Common myeloid progenitor, CD34-positive (primary cell): ENCODE results near the gene P2RX1.

ENCODE experiments used
- CTCF ChIA-PET: fragments of 350-600 bp; sonication (Branson Sonifier 250); formaldehyde crosslinking; loops from one replicate; lab custom pipeline; 2021; ENCODE audit warnings: antibody characterized with exemption; lab: Charles Lee
- POLR2A ChIA-PET: fragments of 350-600 bp; sonication (Branson Sonifier 250); formaldehyde crosslinking; loops from one replicate; lab custom pipeline; 2021; ENCODE audit warnings: antibody characterized with exemption; lab: Charles Lee
- DNase-seq, 3 donors: peaks; one replicate each; pipeline versions ENCODE4 v3.0.0 to v3.0.0-alpha.2; 2013
- H3K27ac ChIP-seq, 2 experiments: 1 replicate in 1 of 2; 2 replicates in 1 of 2; pipeline ENCODE4 v1.7.0; 2013; ENCODE audit warnings: inconsistent platforms in 2 of 2, low read length in 2 of 2, mild to moderate bottlenecking in 2 of 2, low read depth in 1 of 2, moderate library complexity in 1 of 2; ENCODE audit not compliant: severe bottlenecking in 2 of 2, insufficient read depth in 1 of 2, poor library complexity in 1 of 2
- H3K27me3 ChIP-seq, 5 experiments: replicated peaks in 2 of 5; 1 replicate in 3 of 5; 2 replicates in 2 of 5; pipeline versions ENCODE4 v1.6.1 to v1.7.0; 2013; ENCODE audit warnings: low read length in 4 of 5, mild to moderate bottlenecking in 2 of 5, moderate library complexity in 2 of 5, inconsistent platforms in 1 of 5; ENCODE audit not compliant: insufficient read depth in 5 of 5, control insufficient read depth in 4 of 5
- H3K36me3 ChIP-seq, 4 experiments: 1 replicate in 2 of 4; 2 replicates in 2 of 4; pipeline versions ENCODE4 v1.6.1 to v1.7.0; 2013; ENCODE audit warnings: low read length in 3 of 4, control low read depth in 1 of 4, mild to moderate bottlenecking in 1 of 4; ENCODE audit not compliant: control insufficient read depth in 4 of 4, insufficient read depth in 4 of 4
- H3K4me1 ChIP-seq, 4 experiments: 1 replicate in 3 of 4; 2 replicates in 1 of 4; pipeline versions ENCODE4 v1.6.1 to v1.7.1; 2013; ENCODE audit warnings: low read length in 3 of 4, mild to moderate bottlenecking in 3 of 4, control low read depth in 1 of 4, inconsistent platforms in 1 of 4, moderate library complexity in 1 of 4; ENCODE audit not compliant: control insufficient read depth in 4 of 4, insufficient read depth in 4 of 4; ENCODE audit errors: control extremely low read depth in 1 of 4
- H3K4me3 ChIP-seq, 7 experiments: 1 replicate in 4 of 7; 2 replicates in 3 of 7; pipeline versions ENCODE4 v1.5.1 to v1.7.0; 2013; ENCODE audit warnings: mild to moderate bottlenecking in 7 of 7, low read length in 6 of 7, moderate library complexity in 6 of 7, inconsistent platforms in 2 of 7, low read depth in 2 of 7, control low read depth in 1 of 7; ENCODE audit not compliant: insufficient read depth in 4 of 7, control insufficient read depth in 1 of 7; ENCODE audit errors: extremely low read depth in 1 of 7
- H3K9me3 ChIP-seq, 5 experiments: 1 replicate in 4 of 5; 2 replicates in 1 of 5; pipeline versions ENCODE4 v1.6.1 to v1.7.1; 2013; ENCODE audit warnings: low read length in 4 of 5, mild to moderate bottlenecking in 2 of 5, inconsistent platforms in 1 of 5, low read depth in 1 of 5, moderate library complexity in 1 of 5; ENCODE audit not compliant: control insufficient read depth in 4 of 5, insufficient read depth in 2 of 5; ENCODE audit errors: control extremely low read depth in 1 of 5
- WGBS: methylation state at CpG from one replicate; pipeline ENCODE4 v1.1.5; 2013; ENCODE audit not compliant: insufficient coverage; 5-methylcytosine and 5-hydroxymethylcytosine counted together

P2RX1 gene

GRCh38 chr17:3903881-3904290 lies 12.4 kb downstream of the P2RX1 start:
- ChIA-PET POLR2A (interaction anchor here (1.6 to 1.8 kb wide), 2 partner anchors 10 to 12 kb away, joined by 5 to 9 read pairs; partner anchors contain the start of genes CAMKK1 and P2RX1), CTCF (interaction anchor here (0.8 to 2.9 kb wide), 6 partner anchors 9 to 169 kb away, joined by 3 to 14 read pairs (median 5); partner anchors contain the start of gene CAMKK1)
- peaks cover under 1 to 44% (median 30%) of the 10 kb centered on the region in 4 experiments for H3K36me3 ChIP-seq
- no peak for DNase-seq
- no peak overlapping the region for H3K27ac ChIP-seq
- no peaks in the 10 kb centered on the region for H3K9me3 ChIP-seq
- peak overlapping the region in 2 of 7 experiments; percentile 43 to 48 for H3K4me3 ChIP-seq
- WGBS = 94% methylated on average over 21 of the region's 21 CpGs
- H3K4me1 ChIP-seq = peaks cover 0 to 20% (median 12%) of the 10 kb centered on the region in 4 experiments
- no peaks in the 10 kb centered on the region for H3K27me3 ChIP-seq

- CTCF ChIA-PET = interaction anchor here (1.2 to 2.9 kb wide), 6 partner anchors 9 to 168 kb away, joined by 3 to 14 read pairs (median 6); partner anchors contain the start of gene CAMKK1
- POLR2A ChIA-PET = no interaction called here
Measured at GRCh38 chr17:3903051-3903825, 13.0 kb downstream of the P2RX1 start.

GRCh38 chr17:3900646-3901045 lies 15.6 kb downstream of the P2RX1 start:
- H3K27ac ChIP-seq = no peak overlapping the region
- peaks cover 0 to 20% (median 12%) of the 10 kb centered on the region in 4 experiments for H3K4me1 ChIP-seq
- 98% methylated on average over 3 of the region's 6 CpGs for WGBS
- peaks cover 2 to 52% (median 35%) of the 10 kb centered on the region in 4 experiments for H3K36me3 ChIP-seq
- no peak overlapping the region for H3K4me3 ChIP-seq
- CTCF ChIA-PET = interaction anchor here (1.0 to 1.5 kb wide), 4 partner anchors 11 to 37 kb away, joined by 3 to 5 read pairs (median 4); no protein-coding TSS in a partner anchor
- POLR2A ChIA-PET = no interaction called here
- DNase-seq = no peak
- H3K27me3 ChIP-seq = no peaks in the 10 kb centered on the region
- no peaks in the 10 kb centered on the region for H3K9me3 ChIP-seq

More at GRCh38 chr17:3903051-3903825, 13.0 kb downstream of the P2RX1 start:
- Histone ChIP-seq H3K4me1 (peaks cover 0 to 20% (median 12%) of the 10 kb centered on the region in 4 experiments), H3K27ac (no peak overlapping the region), H3K9me3 (no peaks in the 10 kb centered on the region), H3K4me3 (no peak overlapping the region), H3K27me3 (no peaks in the 10 kb centered on the region), H3K36me3 (peaks cover 2 to 48% (median 33%) of the 10 kb centered on the region in 4 experiments)
- 93% methylated on average over 23 of the region's 25 CpGs for WGBS
- no peak for DNase-seq

- Histone ChIP-seq H3K9me3 (no peaks in the 10 kb centered on the region), H3K4me3 (no peak overlapping the region), H3K27me3 (no peaks in the 10 kb centered on the region), H3K36me3 (peaks cover 2 to 46% (median 26%) of the 10 kb centered on the region in 4 experiments), H3K27ac (no peak overlapping the region), H3K4me1 (peaks cover 2 to 24% (median 17%) of the 10 kb centered on the region in 4 experiments)
- WGBS = 96% methylated on average over 5 of the region's 12 CpGs
- ChIA-PET POLR2A (no interaction called here), CTCF (interaction anchor here (1.2 to 1.4 kb wide), 2 partner anchors 7 to 16 kb away, joined by 3 to 4 read pairs; no protein-coding TSS in a partner anchor)
- no peak for DNase-seq
Measured at GRCh38 chr17:3897731-3898130, 18.5 kb downstream of the P2RX1 start.

- peaks cover 2 to 45% (median 25%) of the 10 kb centered on the region in 4 experiments for H3K36me3 ChIP-seq
- no peak for DNase-seq
- no peak overlapping the region for H3K4me3 ChIP-seq
- H3K4me1 ChIP-seq = peaks cover 2 to 32% (median 25%) of the 10 kb centered on the region in 4 experiments
- no peak overlapping the region for H3K27ac ChIP-seq
- H3K9me3 ChIP-seq = no peaks in the 10 kb centered on the region
- H3K27me3 ChIP-seq = no peaks in the 10 kb centered on the region
- POLR2A ChIA-PET = no interaction called here
- CTCF ChIA-PET = interaction anchor here (0.6 to 1.4 kb wide), 3 partner anchors 8 to 522 kb away, joined by 3 to 4 read pairs (median 4); no protein-coding TSS in a partner anchor
- WGBS = 95% methylated on average over 6 of the region's 6 CpGs
Measured at GRCh38 chr17:3896968-3897235, 19.4 kb downstream of the P2RX1 start.

GRCh38 chr17:3896108-3896967 lies 19.9 kb downstream of the P2RX1 start:
- no peak for DNase-seq
- Histone ChIP-seq H3K27ac (no peak overlapping the region), H3K4me1 (peaks cover 2 to 38% (median 30%) of the 10 kb centered on the region in 4 experiments), H3K4me3 (no peak overlapping the region), H3K27me3 (no peaks in the 10 kb centered on the region), H3K36me3 (peaks cover 2 to 40% (median 22%) of the 10 kb centered on the region in 4 experiments), H3K9me3 (no peaks in the 10 kb centered on the region)
- CTCF ChIA-PET = interaction anchor here (0.6 to 1.4 kb wide), 3 partner anchors 9 to 247 kb away, joined by 3 to 4 read pairs (median 4); no protein-coding TSS in a partner anchor
- 84% methylated on average over 13 of the region's 15 CpGs for WGBS
- POLR2A ChIA-PET = no interaction called here
